Ureter (tissue), 1 donor: Measurements from ENCODE around the gene POMGNT2. TPM values are rescaled to one million over a fixed set of nuclear protein-coding genes. Genes with fewer than 3 reads are reported as not detected.
"Not testable (repeated sequence)": the region's sequence is repeated elsewhere in the genome, so short reads cannot be mapped to it uniquely, and the experiment has no call there.

Source experiments
- DNase-seq: peaks from one replicate; pipeline ENCODE4 v3.0.0-alpha.2; 2020; ENCODE audit warnings: low spot score
- total RNA-seq: library from RNA; stranded (reverse); gene quantifications from one replicate; pipeline ENCODE4 v1.2.4, GENCODE V29; 2023
- donor health status: DM: yes; HTN: yes; CAD: no.

Gene POMGNT2
- total RNA-seq, 1 donor from 2014 or later: 9.2 TPM

- DNase-seq: peak; percentile 9
Measured at GRCh38 chr3:43075904-43076661, 29.8 kb downstream of the POMGNT2 start.

- no peak for DNase-seq
Measured at GRCh38 chr3:43074901-43075689, 30.8 kb downstream of the POMGNT2 start.

DNA sequence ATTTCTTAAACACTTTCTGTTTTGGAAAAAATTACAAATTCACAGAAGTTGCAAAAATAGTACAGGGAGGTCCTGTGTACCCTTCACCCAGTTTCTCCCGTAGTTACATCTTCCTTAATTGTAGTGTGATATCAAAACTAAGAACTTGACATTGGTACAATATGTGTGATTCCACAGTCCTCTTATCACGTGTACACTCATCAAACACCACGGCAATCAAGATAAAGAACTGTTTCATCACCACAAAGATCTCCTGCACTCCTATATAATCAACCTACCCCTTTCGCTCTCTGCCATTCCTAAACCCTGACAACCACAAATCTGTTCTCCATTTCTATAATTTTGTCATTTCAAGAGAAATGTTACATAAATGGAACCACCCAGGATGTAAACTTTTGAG lies 31.4 kb downstream of the POMGNT2 start:
- DNase-seq: no peak

DNA sequence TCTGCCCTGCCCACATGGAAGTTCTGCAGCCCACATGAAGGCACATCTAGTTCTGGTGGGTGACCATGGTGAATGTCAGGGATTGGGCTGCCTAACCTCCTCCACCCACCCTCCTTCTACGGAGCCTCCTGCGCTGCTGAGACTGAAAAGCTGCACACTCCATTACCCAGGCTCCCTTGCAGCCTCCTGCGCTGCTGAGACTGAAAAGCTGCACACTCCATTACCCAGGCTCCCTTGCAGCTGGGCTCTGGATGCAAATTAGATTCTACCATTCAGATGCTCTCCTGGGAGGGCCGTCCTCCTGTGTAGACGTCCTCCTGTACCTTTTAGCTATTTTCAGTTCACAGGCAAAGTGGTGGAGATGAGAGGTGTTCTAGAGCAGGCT lies 32.1 kb downstream of the POMGNT2 start:
- DNase-seq: peak; percentile 24

GRCh38 chr3:43073116-43073835 lies 32.6 kb downstream of the POMGNT2 start:
- DNase-seq: peak; percentile 26

GRCh38 chr3:43072361-43072760 lies 33.5 kb downstream of the POMGNT2 start:
- DNase-seq: peak; percentile 13

DNA sequence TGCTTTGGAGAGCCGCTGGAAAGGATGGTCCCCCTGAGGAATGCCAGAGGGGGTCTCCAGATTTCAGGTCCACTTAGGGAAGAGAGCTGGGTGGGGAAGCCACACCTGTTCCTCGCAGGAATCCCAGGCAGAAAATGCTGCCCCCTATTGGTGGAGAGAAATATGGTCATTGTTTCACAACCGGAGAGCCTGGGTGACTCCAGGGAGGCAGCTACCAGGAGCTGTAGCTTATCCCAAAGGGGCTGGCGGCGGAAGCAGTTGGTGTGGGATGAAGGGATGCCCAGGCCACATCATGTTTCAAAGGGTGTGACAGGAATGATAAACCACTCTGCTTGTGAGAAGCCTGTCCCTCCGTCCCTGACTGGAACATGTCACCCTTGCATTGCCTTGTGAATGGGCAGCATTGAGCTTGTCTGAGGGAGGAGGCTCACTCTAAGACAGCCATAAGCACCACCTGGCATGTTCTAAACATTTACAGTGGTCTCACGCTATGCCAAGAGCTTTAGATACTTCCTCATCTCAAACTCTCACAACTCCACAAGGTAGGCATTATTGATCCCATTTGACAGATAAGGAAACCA lies 34.5 kb downstream of the POMGNT2 start:
- peak; percentile 25 for DNase-seq

DNA sequence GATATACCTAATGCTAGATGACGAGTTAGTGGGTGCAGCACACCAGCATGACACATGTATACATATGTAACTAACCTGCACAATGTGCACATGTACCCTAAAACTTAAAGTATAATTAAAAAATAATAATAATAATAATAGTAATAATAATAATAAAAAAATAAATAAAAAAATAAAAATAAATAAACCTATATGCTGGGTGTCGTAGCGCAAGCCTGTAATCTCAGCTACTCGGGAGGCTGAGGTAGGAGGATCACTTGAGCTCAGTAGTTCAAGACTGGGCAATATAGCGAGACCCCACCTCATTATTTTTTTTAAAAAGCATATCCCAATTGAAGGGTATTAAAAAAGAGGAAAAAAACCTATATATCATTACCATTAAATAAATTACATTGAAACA lies 35.2 kb downstream of the POMGNT2 start:
- DNase-seq: not testable (repeated sequence)

- no peak for DNase-seq
Measured at GRCh38 chr3:43063114-43063513, 42.8 kb downstream of the POMGNT2 start.

GRCh38 chr3:43062564-43063040 lies 43.3 kb downstream of the POMGNT2 start:
- DNase-seq: no peak

- DNase-seq: no peak
Measured at GRCh38 chr3:43062040-43062563, 43.8 kb downstream of the POMGNT2 start.

GRCh38 chr3:43061101-43061895 lies 44.6 kb downstream of the POMGNT2 start:
- DNase-seq: no peak

DNA sequence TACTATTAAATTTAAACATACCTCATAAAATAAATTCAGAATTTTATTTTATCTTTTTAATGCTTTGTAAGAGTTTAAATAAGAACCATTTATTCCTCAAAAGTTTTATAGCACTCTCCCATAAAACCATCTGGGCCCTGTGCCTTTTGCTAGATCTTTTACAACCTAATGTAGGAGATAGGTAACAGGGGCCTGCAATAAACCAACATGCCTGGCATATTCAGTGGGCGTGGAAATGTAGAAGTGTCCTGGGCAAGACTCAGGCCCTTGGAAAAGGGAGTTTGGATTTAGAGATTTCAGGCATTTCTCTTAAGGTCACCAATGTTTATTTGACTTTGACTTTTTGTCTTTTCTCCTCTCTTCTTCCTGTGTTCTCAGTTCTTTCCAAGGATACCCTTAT lies 46.4 kb downstream of the POMGNT2 start:
- DNase-seq: no peak

DNA sequence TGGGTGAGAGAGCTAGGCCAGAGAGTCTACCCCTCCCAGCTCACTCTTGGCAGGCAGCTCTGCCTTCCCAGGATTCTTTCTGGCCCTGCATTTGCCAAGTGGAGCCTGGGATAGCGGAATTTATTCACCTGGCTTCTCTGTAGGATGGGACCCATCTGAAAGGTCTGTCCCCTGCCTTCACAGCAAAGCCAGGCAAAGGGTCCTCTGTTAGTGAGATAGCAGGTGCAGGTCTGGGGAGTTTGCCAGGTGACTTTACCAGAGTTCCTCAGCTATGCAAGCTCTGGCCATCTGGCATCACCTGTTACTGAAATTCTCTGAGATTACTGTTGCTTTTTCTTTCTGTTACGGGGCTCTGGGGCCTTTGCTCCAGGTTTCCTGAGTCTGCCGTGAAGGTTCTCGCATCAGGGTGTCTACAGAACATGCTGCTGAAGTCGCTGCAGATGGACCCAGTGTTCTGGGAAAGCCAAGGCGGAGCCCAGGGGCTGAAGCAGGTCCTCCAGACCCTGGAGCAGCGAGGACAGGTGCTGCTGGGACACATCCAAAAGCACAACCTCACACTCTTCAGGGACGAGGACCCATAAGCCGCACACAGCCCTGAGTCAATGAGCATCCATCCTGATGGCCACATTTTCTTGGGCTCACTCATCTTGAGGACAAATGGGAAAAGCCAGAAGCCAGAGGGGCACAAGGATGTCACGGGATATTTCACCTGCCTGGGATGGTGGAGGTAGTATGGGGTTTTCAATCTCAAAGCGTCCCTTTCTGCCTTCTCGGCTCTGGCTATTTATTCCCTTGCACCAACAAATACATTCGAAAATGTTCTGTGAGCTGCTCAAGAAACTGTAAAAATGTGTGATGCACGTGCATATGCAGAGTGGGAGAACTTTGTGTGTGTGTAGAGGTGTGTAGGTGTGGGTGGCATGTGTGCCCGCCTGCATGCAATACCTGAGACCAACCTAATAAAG lies 49.8 kb downstream of the POMGNT2 start:
- no peak for DNase-seq

DNA sequence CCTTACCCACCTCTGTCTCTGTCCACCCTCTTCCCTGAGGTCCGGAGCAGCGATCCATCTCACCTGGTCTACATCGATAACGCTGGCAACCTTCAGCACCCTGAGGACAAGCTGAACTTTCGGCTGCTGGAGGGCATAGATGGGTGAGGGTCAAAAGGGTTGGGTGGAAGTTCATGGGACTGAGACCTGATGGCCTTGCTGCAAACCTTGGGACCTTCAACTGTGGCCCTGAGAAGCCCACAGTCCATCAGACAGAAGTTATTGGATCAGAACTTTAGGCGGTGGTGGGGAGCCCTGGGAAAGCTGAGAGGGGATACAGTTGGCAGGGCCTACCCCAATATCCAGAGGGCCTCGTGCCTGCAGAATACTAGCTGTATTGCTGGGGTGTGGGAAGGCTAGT lies 50.5 kb downstream of the POMGNT2 start:
- no peak for DNase-seq

- DNase-seq: no peak
Measured at GRCh38 chr3:43054754-43055153, 51.1 kb downstream of the POMGNT2 start.

- DNase-seq: no peak
Measured at GRCh38 chr3:43053291-43053690, 52.6 kb downstream of the POMGNT2 start.

- DNase-seq: no peak
Measured at GRCh38 chr3:43048470-43048869, 57.4 kb downstream of the POMGNT2 start.

GRCh38 chr3:43046583-43046982 lies 59.3 kb downstream of the POMGNT2 start:
- no peak for DNase-seq

- DNase-seq: not testable (repeated sequence)
Measured at GRCh38 chr3:43045079-43045478, 60.8 kb downstream of the POMGNT2 start.
